ENCODE results near the gene NTPCR. TPM values are rescaled to one million over a fixed set of nuclear protein-coding genes. Genes with fewer than 3 reads are reported as not detected.

The NTPCR gene
- 10 to 100 TPM; 37.2 to 72.0 (median 62.2) TPM for total RNA-seq
- polyA plus RNA-seq, result 10 to 100 TPM; 34.8 to 75.1 (median 65.0) TPM
- long read RNA-seq, donor 1, full-length matches to known transcripts, result 24 of 26 reads
- long read RNA-seq, donor 1, partial matches to known transcripts, result 2 of 26 reads
- long read RNA-seq, donor 1, other reads (novel, unspliced or antisense), result 0 of 26 reads
- long read RNA-seq, donor 2, full-length matches to known transcripts, result 30 of 40 reads
- long read RNA-seq, donor 2, partial matches to known transcripts, result 1 of 40 reads
- long read RNA-seq, donor 2, other reads (novel, unspliced or antisense), result 9 of 40 reads

DNA sequence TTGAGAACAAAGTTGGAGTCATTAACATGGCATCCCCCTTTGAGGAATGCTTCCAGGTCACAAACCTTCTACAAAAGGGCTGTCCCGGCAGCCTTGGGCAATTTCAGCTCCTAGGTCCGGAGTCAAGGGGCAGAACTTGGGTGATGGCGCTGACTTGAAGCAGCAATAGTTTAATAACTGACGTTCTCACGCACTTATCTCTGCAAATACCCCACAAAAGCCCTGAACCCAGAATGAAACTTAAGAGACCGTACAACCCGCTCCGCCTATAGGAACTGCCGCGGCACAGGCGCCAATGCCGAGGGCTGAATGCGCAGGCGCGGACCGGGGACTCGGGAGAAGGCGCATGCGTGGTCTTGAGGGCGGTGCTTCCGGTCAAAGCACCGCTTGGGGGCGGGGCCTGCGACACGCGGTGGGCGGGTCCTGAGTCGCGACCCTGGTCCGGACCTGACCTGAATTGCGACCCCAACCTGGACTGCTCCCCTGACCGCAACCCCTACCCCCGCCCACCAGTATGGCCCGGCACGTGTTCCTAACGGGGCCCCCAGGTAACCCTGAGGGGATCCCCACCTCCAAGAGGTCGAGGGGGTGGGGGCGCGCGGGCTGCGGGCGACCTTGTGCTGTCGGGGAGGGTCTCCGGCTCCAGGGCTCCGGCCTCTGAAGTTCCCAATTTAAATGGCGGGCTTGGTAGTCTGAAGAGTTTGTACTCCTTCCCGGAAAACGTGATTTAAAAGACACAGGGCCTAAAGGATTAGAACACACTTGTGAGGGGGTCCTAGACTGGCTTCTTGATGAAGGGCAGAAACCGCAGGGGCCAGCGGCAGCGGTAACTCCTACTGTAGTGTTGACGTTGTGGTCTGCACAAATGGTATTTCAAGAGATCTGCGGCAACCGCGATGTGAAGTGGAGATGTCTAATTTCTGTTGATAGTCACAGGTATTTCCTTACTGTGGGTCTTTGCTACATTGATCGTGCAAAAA, at the start of gene NTPCR:
Gene NTPCR (plus strand): TSS at position 415 of the 980 bp plus-strand sequence. CDS start 100 bp downstream, at position 515.
- DNase-seq (peak; percentile 94 to 97), ATAC-seq (peak; percentile 95 to 98 (median 95))
- WGBS, 3 donors, result 0 to 1% (median 1%) methylated on average over 55 to 56 of the region's 56 CpGs
- TF ChIP-seq, protein P1, sequence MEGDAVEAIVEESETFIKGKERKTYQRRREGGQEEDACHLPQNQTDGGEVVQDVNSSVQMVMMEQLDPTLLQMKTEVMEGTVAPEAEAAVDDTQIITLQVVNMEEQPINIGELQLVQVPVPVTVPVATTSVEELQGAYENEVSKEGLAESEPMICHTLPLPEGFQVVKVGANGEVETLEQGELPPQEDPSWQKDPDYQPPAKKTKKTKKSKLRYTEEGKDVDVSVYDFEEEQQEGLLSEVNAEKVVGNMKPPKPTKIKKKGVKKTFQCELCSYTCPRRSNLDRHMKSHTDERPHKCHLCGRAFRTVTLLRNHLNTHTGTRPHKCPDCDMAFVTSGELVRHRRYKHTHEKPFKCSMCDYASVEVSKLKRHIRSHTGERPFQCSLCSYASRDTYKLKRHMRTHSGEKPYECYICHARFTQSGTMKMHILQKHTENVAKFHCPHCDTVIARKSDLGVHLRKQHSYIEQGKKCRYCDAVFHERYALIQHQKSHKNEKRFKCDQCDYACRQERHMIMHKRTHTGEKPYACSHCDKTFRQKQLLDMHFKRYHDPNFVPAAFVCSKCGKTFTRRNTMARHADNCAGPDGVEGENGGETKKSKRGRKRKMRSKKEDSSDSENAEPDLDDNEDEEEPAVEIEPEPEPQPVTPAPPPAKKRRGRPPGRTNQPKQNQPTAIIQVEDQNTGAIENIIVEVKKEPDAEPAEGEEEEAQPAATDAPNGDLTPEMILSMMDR (IDR thresholded peaks at IDR 0.05), result no peak
- peaks cover 19% of the 10 kb centered on the region for H3K4me1 ChIP-seq
- H3K4me3 ChIP-seq, result peak within 1 kb of the TSS; percentile 94
- intact Hi-C loops (cut with DNase I), result loop anchor here (5.0 to 10.0 kb wide), 3 partner anchors 143 to 316 kb away; partner anchors contain the start of genes MAP10 (in 1 of the 2) and SIPA1L2 (in 1 of the 2)
- peaks cover 0 to 2% of the 10 kb centered on the region in 2 donors for H3K36me3 ChIP-seq (ENCODE audit: insufficient read depth in 1 of 2, low read depth in 1 of 2)
- no peaks in the 10 kb centered on the region for H3K27me3 ChIP-seq (ENCODE audit: insufficient read depth in 3 of 3, low read length in 2 of 3)
- H3K9me3 ChIP-seq, result no peaks in the 10 kb centered on the region
- peak within 1 kb of the TSS; percentile 93 for H3K27ac ChIP-seq

DNA sequence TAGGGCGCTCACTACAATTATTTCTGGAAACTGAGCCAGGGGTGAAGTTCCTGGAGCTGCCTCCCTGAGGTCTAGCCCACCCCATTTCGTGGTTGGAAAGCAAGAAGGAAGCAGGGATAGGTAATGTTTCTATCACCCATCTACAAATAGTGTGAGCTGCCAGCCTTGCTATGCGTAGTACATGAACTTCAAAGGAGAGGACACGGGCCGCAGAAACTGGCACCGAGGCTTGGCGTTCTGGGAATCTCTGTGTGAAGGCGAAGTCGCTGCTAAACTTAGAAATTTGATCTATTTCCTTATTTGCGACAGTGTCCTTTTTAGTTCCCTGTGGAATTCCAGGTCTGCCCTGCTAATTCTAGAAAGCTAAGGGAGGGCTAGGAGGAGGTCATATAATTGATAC, 49.6 kb upstream of the NTPCR start:
- intact Hi-C loops (cut with DNase I), result no loop called here
- Histone ChIP-seq H3K4me3 (peak overlapping the region; percentile 1), H3K9me3 (no peaks in the 10 kb centered on the region), H3K27ac (peak overlapping the region; percentile 76), H3K36me3 (ENCODE audit: insufficient read depth in 1 of 2, low read depth in 1 of 2) (no peaks in the 10 kb centered on the region), H3K4me1 (peaks cover 32% of the 10 kb centered on the region), H3K27me3 (ENCODE audit: insufficient read depth in 3 of 3, low read length in 2 of 3) (no peaks in the 10 kb centered on the region)
- TF ChIP-seq, protein P1 (IDR thresholded peaks at IDR 0.05), result no peak
- WGBS, 3 donors, result 9 to 19% (median 14%) methylated on average over 10 of the region's 10 CpGs
- peak in 1 of 2 donors; percentile 63 for DNase-seq
- peak; percentile 50 to 87 (median 78) for ATAC-seq

DNA sequence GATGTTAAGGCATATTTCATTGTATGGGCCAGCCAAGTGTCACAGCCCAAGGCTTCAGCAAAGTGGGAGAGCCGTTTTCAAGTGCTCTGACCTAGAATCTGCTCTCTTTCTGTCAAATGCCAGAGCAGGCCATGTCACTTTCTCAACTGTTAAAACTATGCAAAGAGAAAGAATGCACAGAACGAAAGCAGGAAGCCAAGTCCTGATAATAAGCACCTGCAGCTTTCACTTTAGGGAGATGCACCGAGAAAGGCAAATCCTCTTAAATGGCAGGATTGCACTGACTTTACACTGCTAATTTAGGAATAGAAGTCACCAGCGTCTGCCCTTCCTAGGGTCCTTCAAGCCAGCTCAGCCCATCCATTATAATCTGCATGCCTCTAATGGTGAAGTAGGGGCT, 49.2 kb upstream of the NTPCR start:
- H3K27ac ChIP-seq, result peak overlapping the region; percentile 76
- H3K36me3 ChIP-seq (ENCODE audit: insufficient read depth in 1 of 2, low read depth in 1 of 2), result no peaks in the 10 kb centered on the region
- peak in 2 of 4 donors; percentile 16 to 30 for ATAC-seq
- WGBS, 3 donors, result 18 to 37% (median 24%) methylated on average over 4 of the region's 4 CpGs
- DNase-seq, result no peak
- intact Hi-C loops (cut with DNase I), result no loop called here
- TF ChIP-seq, protein P1 (IDR thresholded peaks at IDR 0.05), result no peak
- peaks cover 32% of the 10 kb centered on the region for H3K4me1 ChIP-seq
- no peaks in the 10 kb centered on the region for H3K27me3 ChIP-seq (ENCODE audit: insufficient read depth in 3 of 3, low read length in 2 of 3)
- no peaks in the 10 kb centered on the region for H3K9me3 ChIP-seq
- peak overlapping the region; percentile 1 for H3K4me3 ChIP-seq

- intact Hi-C loops (cut with DNase I), result no loop called here
- 76 to 82% (median 76%) methylated on average over 4 of the region's 4 CpGs for WGBS, 3 donors
- H3K4me1 ChIP-seq, result peaks cover 32% of the 10 kb centered on the region
- no peak for DNase-seq
- TF ChIP-seq, protein P1 (IDR thresholded peaks at IDR 0.05), result no peak
- no peak overlapping the region for H3K27ac ChIP-seq
- no peaks in the 10 kb centered on the region for H3K36me3 ChIP-seq (ENCODE audit: insufficient read depth in 1 of 2, low read depth in 1 of 2)
- H3K4me3 ChIP-seq, result no peak overlapping the region
- no peak for ATAC-seq
- H3K27me3 ChIP-seq (ENCODE audit: insufficient read depth in 3 of 3, low read length in 2 of 3), result no peaks in the 10 kb centered on the region
- H3K9me3 ChIP-seq, result no peaks in the 10 kb centered on the region
Measured at GRCh38 chr1:232902774-232903350, 47.5 kb upstream of the NTPCR start.
